Subcutaneous adipose tissue (tissue), 4 donors: ENCODE measurements around the gene MTCL1. TPM values are rescaled to one million over a fixed set of nuclear protein-coding genes. Genes with fewer than 3 reads are reported as not detected.

Source experiments
- CTCF ChIP-seq: fragments of 450-650 bp; IDR thresholded peaks from one replicate; pipeline ENCODE4 v1.5.1; 2016; ENCODE audit warnings: low read depth, mild to moderate bottlenecking, control low read depth, antibody characterized with exemption, moderate library complexity
- total RNA-seq, 4 donors: library from RNA; depleted of rRNA; stranded (reverse); fragments of >200 nt; gene quantifications; one replicate each; pipeline ENCODE4 v1.1.0, GENCODE V29; 2016

Gene MTCL1
- total RNA-seq, 4 donors from 2014 or later = 1.5 to 5.9 (median 2.7) TPM

- no peak for TF ChIP-seq CTCF
Measured at GRCh38 chr18:8721716-8722115, 16.4 kb downstream of the MTCL1 start.

GRCh38 chr18:8722946-8723820 is 17.8 kb downstream of the MTCL1 start:
- TF ChIP-seq CTCF = no peak

GRCh38 chr18:8724452-8724851 is 19.1 kb downstream of the MTCL1 start:
- no peak for TF ChIP-seq CTCF

- no peak for TF ChIP-seq CTCF
Measured at GRCh38 chr18:8726281-8726680, 20.9 kb downstream of the MTCL1 start.

GRCh38 chr18:8726963-8727705 is 21.8 kb downstream of the MTCL1 start:
- no peak for TF ChIP-seq CTCF

- no peak for TF ChIP-seq CTCF
Measured at GRCh38 chr18:8730080-8730827, 24.9 kb downstream of the MTCL1 start.
